Endothelial cell of umbilical vein (primary cell): ENCODE data around the gene PDCL2.

Source experiments
- JUN ChIP-seq: IDR thresholded peaks from 2 replicates; pipeline ENCODE4 v1.6.1; 2011; ENCODE audit warnings: borderline replicate concordance, low read depth; ENCODE audit not compliant: insufficient read length, insufficient read depth
- POLR2AphosphoS5 ChIP-seq: IDR thresholded peaks from 2 replicates; pipeline ENCODE4 v1.6.1; 2012; ENCODE audit warnings: low read depth, mild to moderate bottlenecking, control low read depth, low read length, moderate library complexity; ENCODE audit not compliant: insufficient read depth
- TF ChIP-seq, protein P1 (sequence below), 2 donors: IDR thresholded peaks; 1 replicate in 1 of 2; 2 replicates in 1 of 2; pipeline ENCODE4 v1.5.1; 2011; ENCODE audit warnings: low read length in 2 of 2, mild to moderate bottlenecking in 2 of 2, moderate library complexity in 2 of 2, control low read depth in 1 of 2, inconsistent platforms in 1 of 2, low read depth in 1 of 2; ENCODE audit not compliant: insufficient read depth in 1 of 2; ENCODE audit errors: extremely low read depth in 1 of 2

GRCh38 chr4:55588160-55588559, 3.9 kb downstream of the PDCL2 start:
- TF ChIP-seq, protein P1, sequence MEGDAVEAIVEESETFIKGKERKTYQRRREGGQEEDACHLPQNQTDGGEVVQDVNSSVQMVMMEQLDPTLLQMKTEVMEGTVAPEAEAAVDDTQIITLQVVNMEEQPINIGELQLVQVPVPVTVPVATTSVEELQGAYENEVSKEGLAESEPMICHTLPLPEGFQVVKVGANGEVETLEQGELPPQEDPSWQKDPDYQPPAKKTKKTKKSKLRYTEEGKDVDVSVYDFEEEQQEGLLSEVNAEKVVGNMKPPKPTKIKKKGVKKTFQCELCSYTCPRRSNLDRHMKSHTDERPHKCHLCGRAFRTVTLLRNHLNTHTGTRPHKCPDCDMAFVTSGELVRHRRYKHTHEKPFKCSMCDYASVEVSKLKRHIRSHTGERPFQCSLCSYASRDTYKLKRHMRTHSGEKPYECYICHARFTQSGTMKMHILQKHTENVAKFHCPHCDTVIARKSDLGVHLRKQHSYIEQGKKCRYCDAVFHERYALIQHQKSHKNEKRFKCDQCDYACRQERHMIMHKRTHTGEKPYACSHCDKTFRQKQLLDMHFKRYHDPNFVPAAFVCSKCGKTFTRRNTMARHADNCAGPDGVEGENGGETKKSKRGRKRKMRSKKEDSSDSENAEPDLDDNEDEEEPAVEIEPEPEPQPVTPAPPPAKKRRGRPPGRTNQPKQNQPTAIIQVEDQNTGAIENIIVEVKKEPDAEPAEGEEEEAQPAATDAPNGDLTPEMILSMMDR (IDR thresholded peaks at IDR 0.05; ENCODE audit: extremely low read depth in 1 of 2, insufficient read depth in 1 of 2, low read depth in 1 of 2, low read length in 2 of 2), result no peak
- TF ChIP-seq POLR2AphosphoS5 (no peak), JUN (no peak)
